ENCODE data around the gene LCE3A. TPM values are rescaled to one million over a fixed set of nuclear protein-coding genes. Genes with fewer than 3 reads are reported as not detected.

The LCE3A gene
- total RNA-seq, 1 experiment from 2014 or later: not detected

DNA sequence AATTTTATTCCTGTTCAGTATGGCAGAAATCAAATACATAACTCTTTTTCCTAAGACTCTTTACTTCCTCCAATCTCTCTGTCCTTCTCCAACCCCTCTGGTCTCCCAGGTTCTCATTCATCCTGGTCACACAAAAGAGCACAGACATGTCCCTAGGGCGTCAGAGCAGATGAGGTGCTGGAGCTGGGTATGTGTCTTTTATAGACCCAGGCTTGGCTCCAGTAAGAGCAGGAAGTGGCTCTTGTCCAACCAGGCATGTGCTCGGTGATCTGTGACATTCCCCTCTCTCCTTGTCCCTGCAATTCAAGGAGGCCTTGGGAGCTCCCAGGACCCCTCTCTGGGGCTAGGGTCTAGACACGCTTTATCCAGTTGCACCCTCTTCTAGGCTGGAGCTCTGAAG, 22.2 kb upstream of the LCE3A start:
- Histone ChIP-seq H4K20me1 (ENCODE audit: low read length) (no peaks in the 10 kb centered on the region), H3K79me2 (ENCODE audit: low read length) (no peaks in the 10 kb centered on the region), H3K36me3 (ENCODE audit: low read depth, low read length) (no peaks in the 10 kb centered on the region), H3K4me1 (ENCODE audit: insufficient read depth, low read length) (no peaks in the 10 kb centered on the region), H3K4me3 (ENCODE audit: low read length) (no peak overlapping the region), H3K27ac (ENCODE audit: low read length) (no peak overlapping the region), H3K9ac (ENCODE audit: low read length) (no peak overlapping the region), H3K9me2 (replicated peaks; ENCODE audit: low read length) (no peaks in the 10 kb centered on the region), H3K4me2 (ENCODE audit: low read length) (no peak overlapping the region), H2AFZ (ENCODE audit: low read length) (no peak overlapping the region), H3K27me3 (ENCODE audit: low read length) (peaks cover 20% of the 10 kb centered on the region; the same call in 1 of the 2 replicates), H3K9me3 (ENCODE audit: low read length) (no peaks in the 10 kb centered on the region), H3F3A (ENCODE audit: low read length, unreplicated experiment) (no peaks in the 10 kb centered on the region)
- DNase-seq: no peak
- ATAC-seq: no peak
- intact Hi-C loops (cut with micrococcal nuclease): no loop called here
- TF ChIP-seq, protein P1, sequence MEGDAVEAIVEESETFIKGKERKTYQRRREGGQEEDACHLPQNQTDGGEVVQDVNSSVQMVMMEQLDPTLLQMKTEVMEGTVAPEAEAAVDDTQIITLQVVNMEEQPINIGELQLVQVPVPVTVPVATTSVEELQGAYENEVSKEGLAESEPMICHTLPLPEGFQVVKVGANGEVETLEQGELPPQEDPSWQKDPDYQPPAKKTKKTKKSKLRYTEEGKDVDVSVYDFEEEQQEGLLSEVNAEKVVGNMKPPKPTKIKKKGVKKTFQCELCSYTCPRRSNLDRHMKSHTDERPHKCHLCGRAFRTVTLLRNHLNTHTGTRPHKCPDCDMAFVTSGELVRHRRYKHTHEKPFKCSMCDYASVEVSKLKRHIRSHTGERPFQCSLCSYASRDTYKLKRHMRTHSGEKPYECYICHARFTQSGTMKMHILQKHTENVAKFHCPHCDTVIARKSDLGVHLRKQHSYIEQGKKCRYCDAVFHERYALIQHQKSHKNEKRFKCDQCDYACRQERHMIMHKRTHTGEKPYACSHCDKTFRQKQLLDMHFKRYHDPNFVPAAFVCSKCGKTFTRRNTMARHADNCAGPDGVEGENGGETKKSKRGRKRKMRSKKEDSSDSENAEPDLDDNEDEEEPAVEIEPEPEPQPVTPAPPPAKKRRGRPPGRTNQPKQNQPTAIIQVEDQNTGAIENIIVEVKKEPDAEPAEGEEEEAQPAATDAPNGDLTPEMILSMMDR (conservative IDR thresholded peaks at IDR 0.05; ENCODE audit: low read depth, low read length): no peak
- no peak for TF ChIP-seq EZH2phosphoT487 (IDR thresholded peaks at IDR 0.05; ENCODE audit: borderline replicate concordance, low read length)
- TF ChIP-seq EZH2 (IDR thresholded peaks at IDR 0.05; ENCODE audit: low read length, unreplicated experiment): no peak
- CTCF ChIA-PET: no interaction called here
- POLR2A ChIA-PET (ENCODE audit: unreplicated experiment): no interaction called here
- no TSS peak for BruUV-seq (replicated peaks)

DNA sequence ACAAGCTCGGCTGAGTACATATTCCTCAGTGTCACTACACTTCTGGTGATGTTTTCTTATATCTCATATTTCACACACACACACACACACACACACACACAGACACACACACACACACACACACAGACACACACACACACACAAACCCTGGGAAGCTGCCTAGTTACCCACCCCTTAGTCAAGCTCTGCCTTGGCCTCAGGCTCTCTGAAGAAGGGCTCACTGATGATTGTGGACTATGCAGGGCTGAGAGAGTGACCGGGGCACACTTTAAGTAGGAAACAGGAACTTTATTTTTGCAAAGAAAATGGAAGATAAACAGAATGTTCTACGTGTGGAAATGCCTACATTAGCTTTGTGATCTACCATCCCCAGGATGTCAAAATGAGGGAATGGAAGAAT, 21.0 kb upstream of the LCE3A start:
- H3K9ac ChIP-seq (ENCODE audit: low read length): no peak overlapping the region
- no TSS peak for BruUV-seq (replicated peaks)
- no peak overlapping the region for H3K4me3 ChIP-seq (ENCODE audit: low read length)
- no peak overlapping the region for H3K4me2 ChIP-seq (ENCODE audit: low read length)
- TF ChIP-seq EZH2 (IDR thresholded peaks at IDR 0.05; ENCODE audit: low read length, unreplicated experiment): no peak
- no peak for TF ChIP-seq EZH2phosphoT487 (IDR thresholded peaks at IDR 0.05; ENCODE audit: borderline replicate concordance, low read length)
- TF ChIP-seq, protein P1 (conservative IDR thresholded peaks at IDR 0.05; ENCODE audit: low read depth, low read length): no peak
- H3K9me2 ChIP-seq (replicated peaks; ENCODE audit: low read length): no peaks in the 10 kb centered on the region
- no peaks in the 10 kb centered on the region for H3K4me1 ChIP-seq (ENCODE audit: insufficient read depth, low read length)
- no peaks in the 10 kb centered on the region for H4K20me1 ChIP-seq (ENCODE audit: low read length)
- ATAC-seq (no peak), DNase-seq (no peak)
- no peaks in the 10 kb centered on the region for H3K36me3 ChIP-seq (ENCODE audit: low read depth, low read length)
- intact Hi-C loops (cut with micrococcal nuclease): no loop called here
- H3K27ac ChIP-seq (ENCODE audit: low read length): no peak overlapping the region
- no peak overlapping the region for H2AFZ ChIP-seq (ENCODE audit: low read length)
- H3K79me2 ChIP-seq (ENCODE audit: low read length): no peaks in the 10 kb centered on the region
- ChIA-PET CTCF (no interaction called here), POLR2A (ENCODE audit: unreplicated experiment) (no interaction called here)
- no peaks in the 10 kb centered on the region for H3F3A ChIP-seq (ENCODE audit: low read length, unreplicated experiment)
- no peaks in the 10 kb centered on the region for H3K9me3 ChIP-seq (ENCODE audit: low read length)
- H3K27me3 ChIP-seq (ENCODE audit: low read length): peaks cover 19% of the 10 kb centered on the region; the same call in 1 of the 2 replicates

DNA sequence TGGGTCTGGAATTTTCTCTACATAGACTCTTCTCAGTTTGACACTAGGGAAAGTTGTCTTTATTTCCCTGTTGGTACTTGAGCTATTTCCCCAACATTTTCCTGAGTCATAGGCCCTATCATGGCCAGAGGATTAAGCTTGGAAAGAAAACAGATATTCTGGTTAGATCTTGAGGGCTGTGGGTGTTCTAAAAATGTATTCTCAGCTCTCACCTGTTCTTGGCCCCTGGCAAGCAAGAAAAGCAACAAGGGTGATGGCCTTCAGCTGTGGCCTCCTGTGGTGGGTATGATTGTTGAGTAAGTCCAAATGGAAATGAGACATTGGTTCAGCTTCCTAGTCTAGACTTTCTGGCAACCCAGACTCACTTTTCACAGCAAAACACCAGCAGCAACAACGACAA, 17.4 kb upstream of the LCE3A start:
- Histone ChIP-seq H3K4me1 (ENCODE audit: insufficient read depth, low read length) (no peaks in the 10 kb centered on the region), H3K9ac (ENCODE audit: low read length) (no peak overlapping the region), H4K20me1 (ENCODE audit: low read length) (no peaks in the 10 kb centered on the region), H3K9me3 (ENCODE audit: low read length) (no peaks in the 10 kb centered on the region), H3F3A (ENCODE audit: low read length, unreplicated experiment) (no peaks in the 10 kb centered on the region), H2AFZ (ENCODE audit: low read length) (no peak overlapping the region), H3K4me2 (ENCODE audit: low read length) (no peak overlapping the region), H3K36me3 (ENCODE audit: low read depth, low read length) (no peaks in the 10 kb centered on the region), H3K27me3 (ENCODE audit: low read length) (peaks cover 19% of the 10 kb centered on the region; the same call in 1 of the 2 replicates), H3K9me2 (replicated peaks; ENCODE audit: low read length) (no peaks in the 10 kb centered on the region), H3K4me3 (ENCODE audit: low read length) (no peak overlapping the region), H3K27ac (ENCODE audit: low read length) (no peak overlapping the region), H3K79me2 (ENCODE audit: low read length) (no peaks in the 10 kb centered on the region)
- ChIA-PET CTCF (no interaction called here), POLR2A (ENCODE audit: unreplicated experiment) (no interaction called here)
- no TSS peak for BruUV-seq (replicated peaks)
- DNase-seq: no peak
- TF ChIP-seq EZH2 (IDR thresholded peaks at IDR 0.05; ENCODE audit: low read length, unreplicated experiment) (no peak), EZH2phosphoT487 (IDR thresholded peaks at IDR 0.05; ENCODE audit: borderline replicate concordance, low read length) (no peak)
- TF ChIP-seq, protein P1 (conservative IDR thresholded peaks at IDR 0.05; ENCODE audit: low read depth, low read length): no peak
- ATAC-seq: no peak
- intact Hi-C loops (cut with micrococcal nuclease): no loop called here

Measured in PC-3 (cell line).